Activated T-cell treated with anti-CD3 and anti-CD28 coated beads, Interleukin-2, amount 50 U/mL, for 24 hours (primary cell): ENCODE data around the gene ELSPBP1.

ENCODE experiments used
- DNase-seq: peaks from one replicate; pipeline ENCODE4 v3.0.0-alpha.2; 2020
- H3K27ac Mint-ChIP-seq: 2 replicates; pipeline ENCODE4 v1.8.0; 2020; ENCODE audit warnings: mild to moderate bottlenecking, mixed read lengths
- H3K27me3 Mint-ChIP-seq: 2 replicates; pipeline ENCODE4 v1.8.0; 2020; ENCODE audit warnings: mixed read lengths
- H3K36me3 Mint-ChIP-seq: 2 replicates; pipeline ENCODE4 v1.8.0; 2020; ENCODE audit warnings: low read depth, mixed read lengths
- H3K4me1 Mint-ChIP-seq: 2 replicates; pipeline ENCODE4 v1.8.0; 2020; ENCODE audit warnings: low read depth, mixed read lengths
- H3K4me3 Mint-ChIP-seq: 2 replicates; pipeline ENCODE4 v1.8.0; 2020; ENCODE audit warnings: mild to moderate bottlenecking, moderate library complexity, mixed read lengths
- H3K9me3 Mint-ChIP-seq: 2 replicates; pipeline ENCODE4 v1.8.0; 2020; ENCODE audit warnings: mixed read lengths

ELSPBP1 gene

DNA sequence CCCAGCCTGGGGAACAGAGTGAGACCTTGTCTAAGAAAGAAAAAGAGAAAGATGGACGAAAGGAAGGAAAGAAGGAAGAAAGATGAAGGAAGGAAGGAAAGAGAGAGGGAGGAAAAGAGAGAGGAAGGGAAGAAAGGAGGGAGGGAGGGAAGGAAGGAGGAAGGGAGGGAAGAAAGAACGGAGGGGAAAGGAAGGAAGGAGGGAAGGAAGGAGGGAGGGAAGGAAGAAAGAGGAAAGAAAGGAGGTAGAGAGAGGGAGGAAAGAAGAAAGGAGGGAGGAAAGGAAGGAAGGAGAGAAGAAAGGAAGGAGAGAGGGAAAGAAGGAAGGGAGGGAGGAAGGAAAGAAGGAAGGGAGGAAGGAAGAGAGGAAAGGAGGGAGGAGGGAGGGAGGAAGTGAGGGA is 28.6 kb downstream of the ELSPBP1 start:
- no peak overlapping the region for H3K4me3 Mint-ChIP-seq
- no peak for DNase-seq
- no peaks in the 10 kb centered on the region for H3K4me1 Mint-ChIP-seq
- no peak overlapping the region for H3K27ac Mint-ChIP-seq
- H3K27me3 Mint-ChIP-seq, result peaks cover 52% of the 10 kb centered on the region
- H3K9me3 Mint-ChIP-seq, result no peaks in the 10 kb centered on the region
- no peaks in the 10 kb centered on the region for H3K36me3 Mint-ChIP-seq

GRCh38 chr19:48023518-48023917 is 29.1 kb downstream of the ELSPBP1 start:
- DNase-seq, result no peak
- Mint-ChIP-seq H3K36me3 (no peaks in the 10 kb centered on the region), H3K4me1 (no peaks in the 10 kb centered on the region), H3K9me3 (no peaks in the 10 kb centered on the region), H3K27me3 (peaks cover 51% of the 10 kb centered on the region), H3K27ac (no peak overlapping the region), H3K4me3 (no peak overlapping the region)

- H3K9me3 Mint-ChIP-seq, result no peaks in the 10 kb centered on the region
- no peaks in the 10 kb centered on the region for H3K36me3 Mint-ChIP-seq
- no peak overlapping the region for H3K4me3 Mint-ChIP-seq
- no peak for DNase-seq
- H3K27me3 Mint-ChIP-seq, result peaks cover 46% of the 10 kb centered on the region
- H3K27ac Mint-ChIP-seq, result no peak overlapping the region
- H3K4me1 Mint-ChIP-seq, result no peaks in the 10 kb centered on the region
These were observed 31.0 kb downstream of the ELSPBP1 start for GRCh38 chr19:48025480-48025879.

DNA sequence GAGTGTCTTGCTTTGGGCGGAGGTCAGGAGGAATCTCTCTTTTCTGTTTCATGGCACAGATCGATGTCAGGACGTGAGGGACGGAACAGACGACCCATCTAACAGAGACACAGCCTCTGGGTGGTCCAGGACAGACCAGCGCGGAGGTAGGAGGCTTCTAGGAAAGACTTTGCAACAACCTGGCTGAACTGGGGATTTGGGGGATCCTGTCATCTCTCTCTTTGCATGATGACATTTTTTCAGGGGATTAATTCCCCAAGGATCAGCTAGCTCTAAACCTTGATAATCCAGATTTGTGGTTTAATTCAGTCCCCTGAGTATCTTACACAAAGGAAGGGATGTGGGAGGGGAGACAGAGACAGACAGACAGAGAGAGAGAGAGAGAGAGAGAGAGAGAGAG is 35.0 kb downstream of the ELSPBP1 start:
- H3K4me3 Mint-ChIP-seq, result no peak overlapping the region
- no peak overlapping the region for H3K27ac Mint-ChIP-seq
- no peak for DNase-seq
- H3K27me3 Mint-ChIP-seq, result peaks cover 41% of the 10 kb centered on the region
- no peaks in the 10 kb centered on the region for H3K36me3 Mint-ChIP-seq
- no peaks in the 10 kb centered on the region for H3K4me1 Mint-ChIP-seq
- no peaks in the 10 kb centered on the region for H3K9me3 Mint-ChIP-seq

- Mint-ChIP-seq H3K36me3 (no peaks in the 10 kb centered on the region), H3K4me1 (no peaks in the 10 kb centered on the region), H3K4me3 (no peak overlapping the region), H3K27me3 (peaks cover 36% of the 10 kb centered on the region), H3K9me3 (no peaks in the 10 kb centered on the region), H3K27ac (no peak overlapping the region)
- DNase-seq, result no peak
These were observed 35.6 kb downstream of the ELSPBP1 start for GRCh38 chr19:48030073-48030472.

DNA sequence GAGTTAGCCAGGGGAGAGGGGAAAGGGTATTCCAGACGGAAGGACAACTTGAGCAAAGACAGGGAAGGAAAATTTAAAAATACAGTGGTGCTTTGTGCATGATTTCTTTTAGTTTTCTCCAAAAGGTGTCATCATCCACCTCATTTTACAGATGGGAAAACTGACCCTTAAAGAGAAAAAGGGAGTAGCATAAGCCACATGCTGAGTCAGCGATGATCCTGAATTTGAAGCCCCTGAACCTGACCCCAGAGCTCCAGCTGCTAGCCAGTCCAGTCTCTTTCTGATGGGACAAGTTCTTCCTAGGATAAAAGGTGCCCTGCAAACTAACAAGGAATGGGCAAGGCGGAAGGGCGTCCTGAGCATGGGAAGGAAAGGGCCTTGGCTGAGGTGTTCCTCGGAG is 39.2 kb downstream of the ELSPBP1 start:
- Mint-ChIP-seq H3K36me3 (no peaks in the 10 kb centered on the region), H3K4me3 (no peak overlapping the region), H3K4me1 (no peaks in the 10 kb centered on the region), H3K27ac (no peak overlapping the region), H3K27me3 (peaks cover 31% of the 10 kb centered on the region), H3K9me3 (peaks cover 12% of the 10 kb centered on the region)
- DNase-seq, result no peak

- H3K27ac Mint-ChIP-seq, result no peak overlapping the region
- no peak overlapping the region for H3K4me3 Mint-ChIP-seq
- no peak for DNase-seq
- peaks cover 12% of the 10 kb centered on the region for H3K9me3 Mint-ChIP-seq
- H3K36me3 Mint-ChIP-seq, result no peaks in the 10 kb centered on the region
- no peaks in the 10 kb centered on the region for H3K4me1 Mint-ChIP-seq
- peaks cover 46% of the 10 kb centered on the region for H3K27me3 Mint-ChIP-seq
These were observed 42.3 kb downstream of the ELSPBP1 start for GRCh38 chr19:48036765-48037164.

DNA sequence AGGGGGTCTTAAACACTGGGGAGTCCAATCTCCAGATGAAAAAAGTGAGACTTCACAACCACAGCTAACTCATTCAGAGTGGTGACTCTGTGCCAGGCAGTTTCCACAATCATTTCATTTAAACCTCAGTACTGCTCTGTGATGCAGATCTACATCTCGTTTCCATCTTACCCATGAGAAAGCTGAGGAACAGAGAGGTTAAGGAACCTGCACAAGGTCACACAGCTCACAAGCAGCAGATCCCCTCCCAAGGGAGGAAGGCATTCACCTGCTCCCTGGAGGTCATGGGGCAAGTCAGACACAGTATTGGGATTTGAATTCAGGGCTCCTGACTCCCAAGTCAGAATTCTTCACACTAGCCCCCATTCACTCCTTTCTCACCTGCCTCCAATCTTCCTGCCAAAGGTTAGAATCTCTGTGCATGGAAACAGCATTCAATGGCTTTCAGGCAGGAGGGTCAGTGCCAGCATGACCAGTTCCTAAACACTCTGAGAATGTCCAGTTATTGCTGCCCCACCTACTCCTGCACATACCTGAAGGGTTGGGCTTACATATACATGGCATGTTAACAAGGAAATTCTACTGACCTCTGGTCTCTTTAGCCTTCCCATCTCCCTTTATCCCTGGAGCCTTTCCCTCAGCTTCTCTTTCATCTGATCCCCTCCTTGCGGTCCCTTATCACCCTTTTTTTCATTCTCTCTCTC is 47.6 kb downstream of the ELSPBP1 start:
- no peak for DNase-seq
- Mint-ChIP-seq H3K27me3 (peaks cover 54% of the 10 kb centered on the region), H3K27ac (no peak overlapping the region), H3K4me3 (no peak overlapping the region), H3K4me1 (no peaks in the 10 kb centered on the region), H3K9me3 (peaks cover 3% of the 10 kb centered on the region), H3K36me3 (no peaks in the 10 kb centered on the region)

GRCh38 chr19:48043675-48044258 is 49.3 kb downstream of the ELSPBP1 start, which contains the start of gene CABP5:
TSS of gene CABP5 (minus strand) at chr19:48044079. CDS start at chr19:48043922, 157 bp downstream.
- no peak within 1 kb of the TSS for H3K4me3 Mint-ChIP-seq
- DNase-seq, result no peak
- H3K27ac Mint-ChIP-seq, result no peak within 1 kb of the TSS
- no peaks in the 10 kb centered on the region for H3K36me3 Mint-ChIP-seq
- H3K4me1 Mint-ChIP-seq, result no peaks in the 10 kb centered on the region
- peaks cover 3% of the 10 kb centered on the region for H3K9me3 Mint-ChIP-seq
- H3K27me3 Mint-ChIP-seq, result peaks cover 56% of the 10 kb centered on the region

DNA sequence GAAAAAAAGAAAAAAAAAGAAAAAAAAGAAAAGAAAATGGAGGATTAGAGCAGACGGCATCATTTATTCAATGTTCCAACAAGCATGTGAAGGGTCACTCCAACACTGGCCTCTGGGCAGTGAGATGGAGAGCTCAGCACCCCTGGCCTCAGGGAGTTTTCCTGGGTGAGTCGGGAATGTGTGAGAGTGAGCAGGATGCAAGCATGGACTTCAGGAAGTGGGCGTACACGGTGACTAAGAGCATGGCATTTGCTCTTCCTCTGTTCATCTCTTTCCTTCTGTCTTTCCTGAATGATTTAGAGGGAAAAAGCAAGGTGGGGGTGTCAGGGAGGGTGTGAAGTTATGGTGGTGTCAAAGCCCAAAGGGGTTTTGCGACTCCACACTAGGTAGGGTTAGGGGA is 50.1 kb downstream of the ELSPBP1 start:
- peaks cover 49% of the 10 kb centered on the region for H3K27me3 Mint-ChIP-seq
- no peak for DNase-seq
- peaks cover 3% of the 10 kb centered on the region for H3K9me3 Mint-ChIP-seq
- H3K4me1 Mint-ChIP-seq, result no peaks in the 10 kb centered on the region
- H3K27ac Mint-ChIP-seq, result no peak overlapping the region
- no peaks in the 10 kb centered on the region for H3K36me3 Mint-ChIP-seq
- no peak overlapping the region for H3K4me3 Mint-ChIP-seq

GRCh38 chr19:48051335-48052033 is 57.1 kb downstream of the ELSPBP1 start:
- no peak overlapping the region for H3K4me3 Mint-ChIP-seq
- DNase-seq, result no peak
- H3K4me1 Mint-ChIP-seq, result no peaks in the 10 kb centered on the region
- H3K27me3 Mint-ChIP-seq, result peaks cover 5% of the 10 kb centered on the region
- H3K36me3 Mint-ChIP-seq, result peaks cover 2% of the 10 kb centered on the region
- H3K27ac Mint-ChIP-seq, result no peak overlapping the region
- no peaks in the 10 kb centered on the region for H3K9me3 Mint-ChIP-seq

DNA sequence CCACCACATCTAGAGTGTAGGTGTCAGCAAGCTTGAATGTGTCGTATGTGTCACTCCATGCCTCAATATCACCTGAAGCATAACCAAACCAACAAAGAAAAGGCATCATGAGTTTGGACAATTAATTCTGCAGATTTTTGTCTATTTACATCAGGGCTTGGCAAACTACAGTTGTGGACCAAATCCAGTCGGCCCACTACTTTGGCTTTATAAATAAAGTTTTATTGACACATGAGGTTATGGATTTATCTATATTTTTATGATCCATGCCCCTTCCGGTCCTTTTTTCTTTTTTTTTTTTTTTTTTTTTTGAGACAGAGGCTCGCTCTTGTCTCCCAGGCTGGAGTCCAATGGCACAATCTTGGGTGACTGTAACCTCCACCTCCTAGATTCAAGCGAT is 58.6 kb downstream of the ELSPBP1 start:
- no peaks in the 10 kb centered on the region for H3K9me3 Mint-ChIP-seq
- no peak overlapping the region for H3K27ac Mint-ChIP-seq
- H3K4me3 Mint-ChIP-seq, result no peak overlapping the region
- H3K4me1 Mint-ChIP-seq, result no peaks in the 10 kb centered on the region
- no peaks in the 10 kb centered on the region for H3K27me3 Mint-ChIP-seq
- H3K36me3 Mint-ChIP-seq, result peaks cover 2% of the 10 kb centered on the region
- no peak for DNase-seq

GRCh38 chr19:48053856-48054255 is 59.4 kb downstream of the ELSPBP1 start:
- Mint-ChIP-seq H3K4me3 (no peak overlapping the region), H3K27me3 (no peaks in the 10 kb centered on the region), H3K27ac (no peak overlapping the region), H3K36me3 (peaks cover 2% of the 10 kb centered on the region), H3K9me3 (no peaks in the 10 kb centered on the region), H3K4me1 (no peaks in the 10 kb centered on the region)
- DNase-seq, result no peak

DNA sequence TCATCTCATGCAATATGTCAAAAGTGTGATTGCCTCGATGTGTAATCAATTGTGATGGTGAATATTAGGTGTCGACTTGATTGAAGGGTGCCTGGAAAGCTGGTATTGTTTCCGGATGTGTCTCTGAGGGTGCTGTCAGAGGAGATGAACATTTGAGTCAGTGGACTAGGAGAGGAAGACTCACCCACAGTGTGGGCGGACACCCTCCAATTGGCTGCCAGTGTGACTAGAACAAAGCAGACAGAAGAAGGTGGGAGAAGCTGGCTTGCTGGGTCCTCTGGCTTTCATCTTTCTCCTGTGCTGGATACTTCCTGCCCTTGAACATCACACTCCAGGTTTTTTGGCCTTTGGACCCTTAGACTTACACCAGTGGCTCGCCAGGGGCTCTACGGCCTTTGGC is 64.9 kb downstream of the ELSPBP1 start:
- no peak overlapping the region for H3K4me3 Mint-ChIP-seq
- DNase-seq, result no peak
- peaks cover 1% of the 10 kb centered on the region for H3K4me1 Mint-ChIP-seq
- H3K27me3 Mint-ChIP-seq, result peaks cover 8% of the 10 kb centered on the region
- H3K9me3 Mint-ChIP-seq, result no peaks in the 10 kb centered on the region
- H3K27ac Mint-ChIP-seq, result no peak overlapping the region
- peaks cover 2% of the 10 kb centered on the region for H3K36me3 Mint-ChIP-seq

DNA sequence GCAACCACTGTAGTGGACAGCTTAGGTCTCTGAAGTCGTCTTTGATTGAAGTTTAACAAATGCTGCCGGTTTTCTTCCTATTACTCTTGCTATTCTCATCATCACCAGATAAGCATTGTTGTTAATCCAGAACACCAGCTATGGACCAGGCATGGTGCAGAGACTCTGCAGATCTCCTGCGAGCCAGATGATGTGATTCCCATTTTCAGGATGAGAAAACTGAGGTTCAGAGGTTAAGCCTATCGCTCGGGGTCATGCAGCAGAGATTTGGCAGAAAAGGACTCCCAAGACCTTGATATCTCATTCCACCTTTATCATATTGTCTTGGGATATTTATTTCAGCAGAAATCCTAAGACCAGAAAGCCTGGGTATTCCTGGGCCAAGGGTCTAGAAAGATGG is 65.9 kb downstream of the ELSPBP1 start:
- no peaks in the 10 kb centered on the region for H3K9me3 Mint-ChIP-seq
- H3K27ac Mint-ChIP-seq, result no peak overlapping the region
- no peak for DNase-seq
- no peaks in the 10 kb centered on the region for H3K36me3 Mint-ChIP-seq
- peaks cover 1% of the 10 kb centered on the region for H3K4me1 Mint-ChIP-seq
- H3K4me3 Mint-ChIP-seq, result no peak overlapping the region
- H3K27me3 Mint-ChIP-seq, result peaks cover 8% of the 10 kb centered on the region
